ENCODE measurements around the gene TXLNA.
"Not testable (repeated sequence)": the region's sequence is repeated elsewhere in the genome, so short reads cannot be mapped to it uniquely, and the experiment has no call there.

TXLNA gene

GRCh38 chr1:32179443-32180185, at the start of gene TXLNA:
TSS of gene TXLNA (plus strand) at chr1:32179675. CDS start at chr1:32180346, 671 bp downstream.
- DNase-seq (ENCODE audit: low read depth in 2 of 2) = peak; percentile 78 to 82

- DNase-seq (ENCODE audit: low read depth in 2 of 2) = not testable (repeated sequence)
These were observed 45.6 kb upstream of the TXLNA start for GRCh38 chr1:32133950-32134280.

- no peak for DNase-seq (ENCODE audit: low read depth in 2 of 2)
These were observed 42.4 kb upstream of the TXLNA start for GRCh38 chr1:32137111-32137510.

- no peak for DNase-seq (ENCODE audit: low read depth in 2 of 2)
These were observed 40.5 kb upstream of the TXLNA start for GRCh38 chr1:32138965-32139364.

- no peak for DNase-seq (ENCODE audit: low read depth in 2 of 2)
These were observed 36.8 kb upstream of the TXLNA start for GRCh38 chr1:32142446-32143301.

GRCh38 chr1:32143302-32143695, 36.2 kb upstream of the TXLNA start:
- DNase-seq (ENCODE audit: low read depth in 2 of 2) = not testable (repeated sequence)

GRCh38 chr1:32144033-32144432, 35.4 kb upstream of the TXLNA start:
- no peak for DNase-seq (ENCODE audit: low read depth in 2 of 2)

GRCh38 chr1:32147799-32148198, 31.7 kb upstream of the TXLNA start:
- DNase-seq (ENCODE audit: low read depth in 2 of 2) = not testable (repeated sequence)

- DNase-seq (ENCODE audit: low read depth in 2 of 2) = no peak
These were observed 28.6 kb upstream of the TXLNA start for GRCh38 chr1:32150847-32151246.

GRCh38 chr1:32151319-32151787, 28.1 kb upstream of the TXLNA start:
- no peak for DNase-seq (ENCODE audit: low read depth in 2 of 2)

GRCh38 chr1:32159189-32159588, 20.3 kb upstream of the TXLNA start:
- no peak for DNase-seq (ENCODE audit: low read depth in 2 of 2)

- no peak for DNase-seq (ENCODE audit: low read depth in 2 of 2)
These were observed 16.1 kb upstream of the TXLNA start for GRCh38 chr1:32163405-32163804.

- DNase-seq (ENCODE audit: low read depth in 2 of 2) = not testable (repeated sequence)
These were observed 13.8 kb upstream of the TXLNA start for GRCh38 chr1:32165633-32166032.

GRCh38 chr1:32170991-32171390, 8.5 kb upstream of the TXLNA start:
- DNase-seq (ENCODE audit: low read depth in 2 of 2) = no peak

- DNase-seq (ENCODE audit: low read depth in 2 of 2) = no peak
These were observed 6.7 kb upstream of the TXLNA start for GRCh38 chr1:32172621-32173245.

- DNase-seq (ENCODE audit: low read depth in 2 of 2) = no peak
These were observed 889 bp upstream of the TXLNA start for GRCh38 chr1:32178380-32179192.

- no peak for DNase-seq (ENCODE audit: low read depth in 2 of 2)
These were observed 357 bp upstream of the TXLNA start for GRCh38 chr1:32179193-32179442.

GRCh38 chr1:32180186-32181060, 948 bp downstream of the TXLNA start:
- DNase-seq (ENCODE audit: low read depth in 2 of 2) = no peak

- DNase-seq (ENCODE audit: low read depth in 2 of 2) = no peak
These were observed 1.6 kb downstream of the TXLNA start for GRCh38 chr1:32181065-32181464.

GRCh38 chr1:32181563-32181962, 2.1 kb downstream of the TXLNA start:
- no peak for DNase-seq (ENCODE audit: low read depth in 2 of 2)

GRCh38 chr1:32182060-32182459, 2.6 kb downstream of the TXLNA start:
- no peak for DNase-seq (ENCODE audit: low read depth in 2 of 2)
